Fibroblast of lung (primary cell): Measurements from ENCODE around the gene CELSR3. TPM values are rescaled to one million over a fixed set of nuclear protein-coding genes. Genes with fewer than 3 reads are reported as not detected.

ENCODE experiments used
- DNase-seq, 2 donors: peaks; one replicate each; pipeline versions ENCODE4 v3.0.0 to v3.0.0-alpha.2; 2010; ENCODE audit warnings: low read depth in 2 of 2
- H2AFZ ChIP-seq: 2 replicates; pipeline ENCODE4 v1.5.1; 2012; ENCODE audit warnings: low read length, control low read depth, inconsistent platforms
- H3K27ac ChIP-seq: 2 replicates; pipeline ENCODE4 v1.5.1; 2011; ENCODE audit warnings: low read length, control low read depth; ENCODE audit not compliant: insufficient read depth
- H3K27me3 ChIP-seq: 2 replicates; pipeline ENCODE4 v1.5.1; 2011; ENCODE audit warnings: mild to moderate bottlenecking, low read length; ENCODE audit not compliant: control insufficient read depth, insufficient read depth
- H3K36me3 ChIP-seq: 2 replicates; pipeline ENCODE4 v1.5.1; 2011; ENCODE audit warnings: low read length; ENCODE audit not compliant: control insufficient read depth, insufficient read depth
- H3K4me1 ChIP-seq: 2 replicates; pipeline ENCODE4 v1.5.1; 2011; ENCODE audit warnings: low read length; ENCODE audit not compliant: control insufficient read depth, insufficient read depth; ENCODE audit errors: extremely low read depth
- H3K4me2 ChIP-seq: 2 replicates; pipeline ENCODE4 v1.5.1; 2011; ENCODE audit warnings: low read length, control low read depth; ENCODE audit not compliant: insufficient read depth; ENCODE audit errors: extremely low read depth
- H3K4me3 ChIP-seq, 4 experiments: fragments of 200-600 bp in 1 of 4; sonication (generic) in 1 of 4; replicated peaks in 1 of 4; 2 replicates each; pipeline ENCODE4 v1.5.1; 2011 to 2016; ENCODE audit warnings: low read length in 4 of 4, low read depth in 3 of 4, mild to moderate bottlenecking in 3 of 4, control low read depth in 2 of 4, inconsistent platforms in 1 of 4, mixed read lengths in 1 of 4; ENCODE audit not compliant: insufficient read depth in 1 of 4; ENCODE audit errors: control extremely low read depth in 1 of 4
- H3K79me2 ChIP-seq: 2 replicates; pipeline ENCODE4 v1.5.1; 2012; ENCODE audit warnings: mild to moderate bottlenecking, low read length, inconsistent platforms; ENCODE audit not compliant: control insufficient read depth, insufficient read depth
- H3K9ac ChIP-seq: 2 replicates; pipeline ENCODE4 v1.5.1; 2011; ENCODE audit warnings: mild to moderate bottlenecking, low read length, control low read depth; ENCODE audit not compliant: insufficient read depth
- H3K9me3 ChIP-seq: 2 replicates; pipeline ENCODE4 v1.5.1; 2012; ENCODE audit warnings: low read depth, low read length; ENCODE audit not compliant: control insufficient read depth, insufficient read depth
- H4K20me1 ChIP-seq: 2 replicates; pipeline ENCODE4 v1.5.1; 2011; ENCODE audit warnings: low read length; ENCODE audit not compliant: control insufficient read depth, insufficient read depth; ENCODE audit errors: extremely low read depth
- CTCF ChIP-seq, 2 donors: IDR thresholded peaks in 1 of 2; conservative IDR thresholded peaks in 1 of 2; 1 replicate in 1 of 2; 2 replicates in 1 of 2; pipeline ENCODE4 v1.5.1; 2011 to 2012; ENCODE audit warnings: low read length in 2 of 2, control low read depth in 1 of 2, inconsistent platforms in 1 of 2, low read depth in 1 of 2, mild to moderate bottlenecking in 1 of 2
- EZH2 ChIP-seq: IDR thresholded peaks from 2 replicates; pipeline ENCODE4 v1.5.1; 2012; ENCODE audit warnings: low read length, control low read depth, mild to moderate bottlenecking; ENCODE audit errors: missing control alignments
- polyA plus RNA-seq, 2 donors: library from polyadenylated mRNA; depleted of rRNA in 1 of 2; stranded (reverse) in 1 of 2; unstranded in 1 of 2; fragments of >200 nt; gene quantifications; 2 replicates each; pipeline ENCODE4 v1.2.1, GENCODE V29; 2011 to 2012; ENCODE audit warnings: missing spikeins in 1 of 2
- total RNA-seq: library from RNA; depleted of rRNA; stranded (reverse); fragments of >200 nt; gene quantifications from 2 replicates; pipeline ENCODE4 v1.2.1, GENCODE V29; 2014

Gene CELSR3
- total and polyA plus RNA-seq, 2 donors (not counting 1 experiment from before 2014, with no cell fraction given), result 0.44 to 2.1 TPM

GRCh38 chr3:48686538-48687219, 24.0 kb upstream of the CELSR3 start:
- Histone ChIP-seq H3K27me3 (no peaks in the 10 kb centered on the region), H3K4me1 (peaks cover 19% of the 10 kb centered on the region), H3K4me2 (no peak overlapping the region), H3K79me2 (peaks cover 14% of the 10 kb centered on the region), H3K36me3 (peaks cover 32% of the 10 kb centered on the region), H3K4me3 (no peak overlapping the region), H2AFZ (no peak overlapping the region), H3K9me3 (no peaks in the 10 kb centered on the region), H3K27ac (no peak overlapping the region), H3K9ac (no peak overlapping the region), H4K20me1 (no peaks in the 10 kb centered on the region)
- no peak for DNase-seq
- TF ChIP-seq EZH2, result no peak
- TF ChIP-seq CTCF (conservative IDR thresholded peaks at IDR 0.05 in 1 of 2, IDR thresholded peaks at IDR 0.05 in 1 of 2; ENCODE audit: low read depth in 1 of 2, low read length in 2 of 2), result no peak

GRCh38 chr3:48685603-48686511, 23.2 kb upstream of the CELSR3 start, which contains the start of gene NCKIPSD:
TSS of gene NCKIPSD (minus strand) at chr3:48685915. CDS start at chr3:48685807, 108 bp downstream.
- peaks cover 14% of the 10 kb centered on the region for H3K79me2 ChIP-seq
- peaks cover 19% of the 10 kb centered on the region for H3K4me1 ChIP-seq
- H3K27me3 ChIP-seq, result no peaks in the 10 kb centered on the region
- peak within 1 kb of the TSS; percentile 78 for H3K9ac ChIP-seq
- H3K9me3 ChIP-seq, result no peaks in the 10 kb centered on the region
- H3K36me3 ChIP-seq, result peaks cover 37% of the 10 kb centered on the region
- peak within 1 kb of the TSS; percentile 97 for H3K4me2 ChIP-seq
- DNase-seq, result peak; percentile 71 to 76
- H2AFZ ChIP-seq, result peak within 1 kb of the TSS; percentile 89
- no peaks in the 10 kb centered on the region for H4K20me1 ChIP-seq
- H3K27ac ChIP-seq, result peak within 1 kb of the TSS; percentile 54
- TF ChIP-seq EZH2 (no peak), CTCF (conservative IDR thresholded peaks at IDR 0.05 in 1 of 2, IDR thresholded peaks at IDR 0.05 in 1 of 2; ENCODE audit: low read depth in 1 of 2, low read length in 2 of 2) (peak; percentile 64 to 65)
- peak within 1 kb of the TSS; percentile 78 to 89 (median 84) for H3K4me3 ChIP-seq

GRCh38 chr3:48685293-48685602, 22.6 kb upstream of the CELSR3 start:
- no peaks in the 10 kb centered on the region for H3K9me3 ChIP-seq
- peak overlapping the region; percentile 95 for H3K4me2 ChIP-seq
- H3K4me3 ChIP-seq, result peak overlapping the region; percentile 78 to 89 (median 84)
- no peak for DNase-seq
- no peaks in the 10 kb centered on the region for H4K20me1 ChIP-seq
- peak overlapping the region; percentile 89 for H2AFZ ChIP-seq
- TF ChIP-seq CTCF (conservative IDR thresholded peaks at IDR 0.05 in 1 of 2, IDR thresholded peaks at IDR 0.05 in 1 of 2; ENCODE audit: low read depth in 1 of 2, low read length in 2 of 2) (no peak), EZH2 (no peak)
- peak overlapping the region; percentile 78 for H3K9ac ChIP-seq
- H3K36me3 ChIP-seq, result peaks cover 39% of the 10 kb centered on the region
- H3K27ac ChIP-seq, result peak overlapping the region; percentile 54
- H3K79me2 ChIP-seq, result peaks cover 14% of the 10 kb centered on the region
- H3K4me1 ChIP-seq, result peaks cover 19% of the 10 kb centered on the region
- H3K27me3 ChIP-seq, result no peaks in the 10 kb centered on the region
